Body of pancreas (tissue), 4 donors: Measurements from ENCODE around the gene CDH4. TPM values are rescaled to one million over a fixed set of nuclear protein-coding genes. Genes with fewer than 3 reads are reported as not detected.

Experiments used
- ATAC-seq: fragments of 150-250 bp; one replicate; pipeline ENCODE4 v1.9.1; 2016
- DNase-seq, 4 donors: peaks; one replicate each; pipeline ENCODE4 v3.0.0-alpha.2; 2019
- H3K27ac ChIP-seq, 4 donors: fragments of 200-600 bp; sonication (generic); 1 replicate in 3 of 4; 2 replicates in 1 of 4; pipeline versions ENCODE4 v1.5.1 to v1.6.1; 2016 to 2019; ENCODE audit warnings: mild to moderate bottlenecking in 1 of 4, mixed read lengths in 1 of 4, moderate library complexity in 1 of 4
- H3K27me3 ChIP-seq, 2 donors: fragments of 200-600 bp; sonication (generic); one replicate each; pipeline ENCODE4 v1.6.0; 2016; ENCODE audit warnings: mild to moderate bottlenecking in 1 of 2
- H3K36me3 ChIP-seq, 2 donors: fragments of 200-600 bp; sonication (generic); replicated peaks in 1 of 2; 2 replicates each; pipeline ENCODE4 v1.5.1; 2016; ENCODE audit warnings: low read depth in 2 of 2; ENCODE audit not compliant: insufficient read depth in 1 of 2
- H3K4me1 ChIP-seq: fragments of 200-600 bp; sonication (generic); one replicate; pipeline ENCODE4 v1.6.0; 2016
- H3K4me3 ChIP-seq, 2 donors: fragments of 200-600 bp; sonication (generic); 1 replicate in 1 of 2; 2 replicates in 1 of 2; pipeline ENCODE4 v1.5.1; 2016 to 2019
- H3K9me3 ChIP-seq, 3 donors: fragments of 200-600 bp; sonication (generic); 1 replicate in 2 of 3; 2 replicates in 1 of 3; pipeline ENCODE4 v1.5.1; 2016
- CTCF ChIP-seq, 7 experiments: fragments of 450-650 bp in 4 of 7; fragments of 200-600 bp in 3 of 7; sonication (generic) in 3 of 7; IDR thresholded peaks; one replicate each; pipeline ENCODE4 v1.5.1; 2016 to 2019; ENCODE audit warnings: antibody characterized with exemption in 7 of 7
- POLR2A ChIP-seq, 3 donors: fragments of 450-650 bp; IDR thresholded peaks; one replicate each; pipeline ENCODE4 v1.6.1; 2016; ENCODE audit warnings: antibody characterized with exemption in 3 of 3, mild to moderate bottlenecking in 2 of 3
- WGBS, 2 donors: methylation state at CpG; one replicate each; pipeline ENCODE4 v1.1.5; 2017; 5-methylcytosine and 5-hydroxymethylcytosine counted together
- intact Hi-C: fragments of 100-400 bp; cut with DNase I; formaldehyde crosslinking; loops from one replicate; pipeline ENCODE4 v1.15.1; 2023
- total RNA-seq, 2 donors: library from RNA; depleted of rRNA; stranded (reverse); fragments of >200 nt; gene quantifications; one replicate each; pipeline ENCODE4 v1.1.0, GENCODE V29; 2016

CDH4 gene
- total RNA-seq, 2 donors from 2014 or later: 0.33 to 0.52 TPM

- WGBS, 2 donors: 73% methylated on average over 9 of the region's 9 CpGs; no CpG with 5 or more reads in 1 of the 2 donors
- intact Hi-C loops: no loop called here
These were observed 414.4 kb downstream of the CDH4 start for GRCh38 chr20:61666471-61666832.

GRCh38 chr20:61667056-61667792 lies 415.2 kb downstream of the CDH4 start:
- TF ChIP-seq POLR2A (IDR thresholded peaks at IDR 0.05) (no peak), CTCF (IDR thresholded peaks at IDR 0.05) (no peak)
- intact Hi-C loops: no loop called here
- no peak overlapping the region for H3K27ac ChIP-seq
- H3K4me1 ChIP-seq: no peaks in the 10 kb centered on the region
- DNase-seq (no peak), ATAC-seq (no peak)
- WGBS, 2 donors: 80 to 83% methylated on average over 12 to 17 of the region's 20 CpGs
- no peak overlapping the region for H3K4me3 ChIP-seq
- H3K27me3 ChIP-seq: no peaks in the 10 kb centered on the region
- no peaks in the 10 kb centered on the region for H3K36me3 ChIP-seq
- H3K9me3 ChIP-seq: no peaks in the 10 kb centered on the region

More at GRCh38 chr20:61666471-61666832, 414.4 kb downstream of the CDH4 start:
- no peak overlapping the region for H3K27ac ChIP-seq
- no peak for DNase-seq
- no peaks in the 10 kb centered on the region for H3K4me1 ChIP-seq
- no peak overlapping the region for H3K4me3 ChIP-seq
- H3K27me3 ChIP-seq: no peaks in the 10 kb centered on the region
- no peaks in the 10 kb centered on the region for H3K36me3 ChIP-seq
- no peaks in the 10 kb centered on the region for H3K9me3 ChIP-seq
- no peak for ATAC-seq
- TF ChIP-seq POLR2A (IDR thresholded peaks at IDR 0.05) (no peak), CTCF (IDR thresholded peaks at IDR 0.05) (no peak)

GRCh38 chr20:61668065-61668650 lies 416.1 kb downstream of the CDH4 start:
- H3K27me3 ChIP-seq: no peaks in the 10 kb centered on the region
- TF ChIP-seq POLR2A (IDR thresholded peaks at IDR 0.05) (no peak), CTCF (IDR thresholded peaks at IDR 0.05) (no peak)
- ATAC-seq (no peak), DNase-seq (no peak)
- no peak overlapping the region for H3K4me3 ChIP-seq
- H3K4me1 ChIP-seq: no peaks in the 10 kb centered on the region
- H3K9me3 ChIP-seq: no peaks in the 10 kb centered on the region
- H3K27ac ChIP-seq: no peak overlapping the region
- WGBS, 2 donors: 46 to 59% methylated on average over 9 of the region's 9 CpGs
- H3K36me3 ChIP-seq: no peaks in the 10 kb centered on the region
- intact Hi-C loops: no loop called here

GRCh38 chr20:61668771-61669503 lies 416.9 kb downstream of the CDH4 start:
- WGBS, 2 donors: 76% methylated on average over 13 to 20 of the region's 20 CpGs
- TF ChIP-seq POLR2A (IDR thresholded peaks at IDR 0.05) (no peak), CTCF (IDR thresholded peaks at IDR 0.05) (no peak)
- no peak for DNase-seq
- Histone ChIP-seq H3K27me3 (no peaks in the 10 kb centered on the region), H3K4me3 (no peak overlapping the region), H3K27ac (no peak overlapping the region), H3K9me3 (no peaks in the 10 kb centered on the region), H3K4me1 (no peaks in the 10 kb centered on the region), H3K36me3 (no peaks in the 10 kb centered on the region)
- intact Hi-C loops: no loop called here
- no peak for ATAC-seq
